H4 (cell line): ENCODE measurements around the gene DMRTC1B. TPM values are rescaled to one million over a fixed set of nuclear protein-coding genes. Genes with fewer than 3 reads are reported as not detected.

ENCODE experiments used
- total RNA-seq: library from RNA; depleted of rRNA; stranded (reverse); fragments of >200 nt; shearing (Covaris generic); gene quantifications from 2 replicates; pipeline ENCODE4 v1.2.3, GENCODE V29; 2014; rRNA removed

Gene DMRTC1B
- total RNA-seq, 1 experiment from 2014 or later, result 0.41 TPM

Other genes starting within 250 kb of the DMRTC1B start
- gene HDAC8, start 204.0 kb upstream of the DMRTC1B start, total RNA-seq, result 42.8 and 59.8 TPM in 2 replicates
- 7.8 and 8.6 TPM in 2 replicates for gene PHKA1, start 62.6 kb upstream of the DMRTC1B start, total RNA-seq
- gene FAM236B, start 5.8 kb downstream of the DMRTC1B start, total RNA-seq, result not detected in 2 replicates
- not detected in 2 replicates for gene FAM236D, start 31.3 kb downstream of the DMRTC1B start, total RNA-seq
- gene FAM236C, start 135.7 kb downstream of the DMRTC1B start, total RNA-seq, result not detected in 2 replicates
- not detected in 2 replicates for gene FAM236A, start 161.3 kb downstream of the DMRTC1B start, total RNA-seq
- gene DMRTC1, start 166.9 kb downstream of the DMRTC1B start, total RNA-seq, result not detected in 2 replicates
- gene PABPC1L2B, start 226.0 kb downstream of the DMRTC1B start, total RNA-seq, result not detected in 2 replicates